GM12891 (cell line): Measurements from ENCODE around the gene OR11G2.
"Not testable (repeated sequence)": the region's sequence is repeated elsewhere in the genome, so short reads cannot be mapped to it uniquely, and the experiment has no call there.

Source experiments
- DNase-seq: peaks from one replicate; pipeline ENCODE4 v3.0.0; 2011; ENCODE audit warnings: low spot score; ENCODE audit not compliant: insufficient read length
- FAIRE-seq: peaks from 2 replicates; lab custom pipeline; 2011; peaks lifted over from hg19 to GRCh38; lab: Jason Lieb, UNC
- PAX5 ChIP-seq: IDR thresholded peaks from 2 replicates; pipeline ENCODE4 v1.6.1; 2011; ENCODE audit warnings: low read length, moderate library complexity, mild to moderate bottlenecking; ENCODE audit not compliant: insufficient read depth, severe bottlenecking
- POLR2A ChIP-seq: IDR thresholded peaks from 2 replicates; pipeline ENCODE4 v1.6.1; 2011; ENCODE audit warnings: low read depth, low read length, control low read depth
- POLR2AphosphoS5 ChIP-seq: IDR thresholded peaks from 2 replicates; pipeline ENCODE4 v1.6.1; 2011; ENCODE audit warnings: low read depth, low read length, control low read depth
- POU2F2 ChIP-seq: IDR thresholded peaks from 2 replicates; pipeline ENCODE4 v1.6.1; 2011; ENCODE audit warnings: low read depth, mild to moderate bottlenecking, control low read depth, low read length, moderate library complexity
- SPI1 ChIP-seq: IDR thresholded peaks from 2 replicates; pipeline ENCODE4 v1.6.1; 2011; ENCODE audit warnings: low read depth, low read length, control low read depth
- TAF1 ChIP-seq: IDR thresholded peaks from 2 replicates; pipeline ENCODE4 v1.6.1; 2011; ENCODE audit warnings: low read depth, low read length, control low read depth

The OR11G2 gene

GRCh38 chr14:20215196-20215595 is 24.5 kb downstream of the OR11G2 start:
- TF ChIP-seq POLR2AphosphoS5 (no peak), SPI1 (no peak), TAF1 (no peak), POU2F2 (no peak), POLR2A (no peak), PAX5 (no peak)
- FAIRE-seq, result no peak

GRCh38 chr14:20219033-20219432 is 28.3 kb downstream of the OR11G2 start:
- DNase-seq (no peak), FAIRE-seq (no peak)
- TF ChIP-seq SPI1 (no peak), PAX5 (no peak), TAF1 (no peak), POLR2AphosphoS5 (no peak), POU2F2 (no peak), POLR2A (no peak)

More at GRCh38 chr14:20215196-20215595, 24.5 kb downstream of the OR11G2 start:
- DNase-seq, result no peak

GRCh38 chr14:20223410-20223809 is 32.7 kb downstream of the OR11G2 start, which contains the start of gene OR11H6:
Gene OR11H6 (plus strand): TSS chr14:20223710. CDS start chr14:20223710, 0 bp downstream.
- no peak for TF ChIP-seq POU2F2
- FAIRE-seq (no peak), DNase-seq (no peak)

GRCh38 chr14:20228681-20229080 is 38.0 kb downstream of the OR11G2 start, which contains the start of gene OR11H7:
Gene OR11H7 (plus strand): TSS chr14:20228981.
- TF ChIP-seq PAX5, result no peak
- TF ChIP-seq TAF1, result no peak
- no peak for TF ChIP-seq SPI1
- TF ChIP-seq POLR2AphosphoS5, result no peak
- TF ChIP-seq POU2F2, result no peak
- no peak for TF ChIP-seq POLR2A
- FAIRE-seq, result no peak
- no peak for DNase-seq

GRCh38 chr14:20235415-20235814 is 44.7 kb downstream of the OR11G2 start:
- not testable (repeated sequence) for FAIRE-seq, DNase-seq

- no peak for FAIRE-seq
- TF ChIP-seq POLR2AphosphoS5 (no peak), SPI1 (no peak), POU2F2 (no peak), POLR2A (no peak), PAX5 (no peak), TAF1 (no peak)
- no peak for DNase-seq
Observed at GRCh38 chr14:20247646-20248246, 57.0 kb downstream of the OR11G2 start.
